CD4-positive, alpha-beta T cell (primary cell): Measurements from ENCODE around the gene VEGFA. TPM values are rescaled to one million over a fixed set of nuclear protein-coding genes. Genes with fewer than 3 reads are reported as not detected.

Experiments used
- ATAC-seq: fragments of 200-7000 bp; cut with Tn5 transposase; one replicate; pipeline ENCODE4 v1.10.0; 2022; ENCODE audit warnings: mild to moderate bottlenecking; ENCODE audit not compliant: poor library complexity
- CTCF ChIA-PET: fragments of 350-600 bp; sonication (Branson Sonifier 250); formaldehyde crosslinking; loops from one replicate; lab custom pipeline; 2021; ENCODE audit warnings: antibody characterized with exemption, inconsistent platforms; lab: Charles Lee
- POLR2A ChIA-PET: fragments of 350-600 bp; sonication (Branson Sonifier 250); formaldehyde crosslinking; loops from one replicate; lab custom pipeline; 2021; ENCODE audit warnings: antibody characterized with exemption, inconsistent platforms; lab: Charles Lee
- DNase-seq, 14 experiments: peaks; one replicate each; pipeline ENCODE4 v3.0.0-alpha.2; 2013 to 2020; ENCODE audit warnings: mixed read lengths in 2 of 14
- H3K27ac ChIP-seq, 2 donors: one replicate each; pipeline versions ENCODE4 v1.5.1 to v1.7.0; 2013; ENCODE audit warnings: low read length in 2 of 2, low read depth in 1 of 2, mild to moderate bottlenecking in 1 of 2
- H3K27me3 ChIP-seq, 2 experiments: 1 replicate in 1 of 2; 2 replicates in 1 of 2; pipeline versions ENCODE4 v1.6.1 to v1.7.0; 2013; ENCODE audit warnings: low read length in 2 of 2, control low read depth in 1 of 2, mild to moderate bottlenecking in 1 of 2, moderate library complexity in 1 of 2; ENCODE audit not compliant: insufficient read depth in 2 of 2, control insufficient read depth in 1 of 2
- H3K36me3 ChIP-seq: one replicate; pipeline ENCODE4 v1.6.1; 2013; ENCODE audit warnings: low read length, control low read depth; ENCODE audit not compliant: insufficient read depth
- H3K4me1 ChIP-seq: one replicate; pipeline ENCODE4 v1.6.1; 2013; ENCODE audit warnings: low read length, control low read depth; ENCODE audit not compliant: insufficient read depth
- H3K4me3 ChIP-seq: one replicate; pipeline ENCODE4 v1.5.1; 2013; ENCODE audit warnings: mild to moderate bottlenecking, low read length, moderate library complexity
- H3K9me3 ChIP-seq, 2 experiments: 1 replicate in 1 of 2; 2 replicates in 1 of 2; pipeline versions ENCODE4 v1.6.1 to v1.7.0; 2013; ENCODE audit warnings: low read length in 2 of 2, mild to moderate bottlenecking in 2 of 2, control low read depth in 1 of 2, moderate library complexity in 1 of 2; ENCODE audit not compliant: control insufficient read depth in 1 of 2, insufficient read depth in 1 of 2
- H3K27ac Mint-ChIP-seq: one replicate; pipeline ENCODE4 v1.8.0; 2020; ENCODE audit warnings: mixed read lengths
- H3K27me3 Mint-ChIP-seq: one replicate; pipeline ENCODE4 v1.8.0; 2021; ENCODE audit warnings: mixed read lengths
- H3K36me3 Mint-ChIP-seq: one replicate; pipeline ENCODE4 v1.8.0; 2021; ENCODE audit warnings: low read depth, mixed read lengths
- H3K4me1 Mint-ChIP-seq: one replicate; pipeline ENCODE4 v1.8.0; 2021; ENCODE audit warnings: low read depth, mixed read lengths
- H3K4me3 Mint-ChIP-seq: one replicate; pipeline ENCODE4 v1.8.0; 2020; ENCODE audit warnings: mild to moderate bottlenecking, mixed read lengths
- H3K9me3 Mint-ChIP-seq: one replicate; pipeline ENCODE4 v1.8.0; 2020; ENCODE audit warnings: mixed read lengths
- intact Hi-C, 2 experiments: fragments of 100-400 bp; cut with DNase I in 1 of 2; cut with micrococcal nuclease in 1 of 2; formaldehyde crosslinking; loops; one replicate each; pipeline versions ENCODE4 v1.15.1 to v1.9.0; 2023 to 2025; cut with DNase I, micrococcal nuclease
- total RNA-seq, 174 experiments: library from RNA in 2 of 174; stranded (reverse) in 2 of 174; gene quantifications; one replicate each; pipeline ENCODE4 v1.2.3 and lab custom pipeline; 2021 to 2026
- TF ChIP-seq, protein P1 (sequence below): fragments of 200-600 bp; IDR thresholded peaks from one replicate; pipeline ENCODE4 v1.8.0; 2022; ENCODE audit warnings: antibody characterized with exemption, mild to moderate bottlenecking

Gene VEGFA
- total RNA-seq, 2 experiments from 2014 or later: 3.5 to 3.7 TPM

DNA sequence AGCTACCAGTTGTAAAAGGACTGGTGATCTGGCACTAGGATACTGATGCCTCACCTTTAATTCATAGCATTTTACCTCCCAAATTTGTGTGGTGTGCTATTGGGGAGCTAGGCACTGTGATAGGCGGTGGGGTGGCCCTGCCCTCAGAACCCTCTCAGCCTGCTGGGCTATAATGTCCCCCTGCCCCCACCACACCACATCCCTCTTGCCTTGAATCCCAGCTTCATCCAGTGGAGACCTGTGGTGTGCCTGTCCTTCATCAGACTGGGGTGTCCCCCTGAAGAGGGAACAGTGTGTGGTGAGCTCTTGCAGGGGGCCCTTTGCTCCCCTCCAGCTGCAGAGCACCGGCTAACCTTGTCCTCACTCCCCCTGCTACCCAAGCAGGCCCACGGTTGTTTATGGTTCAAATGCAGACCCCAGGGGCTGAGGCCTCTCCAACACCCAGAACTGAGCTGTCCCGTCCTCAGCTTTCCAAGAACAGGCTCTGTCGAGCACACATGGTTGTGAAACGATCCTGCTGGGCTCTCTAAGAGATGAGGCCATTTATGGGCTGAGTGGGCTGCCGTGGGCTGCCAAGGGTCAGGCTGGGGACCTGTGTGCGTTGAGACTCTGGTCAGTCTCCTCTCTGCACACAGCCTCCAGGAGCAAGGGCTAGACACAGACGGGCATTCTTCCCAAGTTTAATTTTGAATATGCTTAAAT is 26.9 kb upstream of the VEGFA start:
- peaks cover 6% of the 10 kb centered on the region for H3K27me3 Mint-ChIP-seq
- intact Hi-C loops: no loop called here
- no peaks in the 10 kb centered on the region for H3K4me1 Mint-ChIP-seq
- Histone ChIP-seq H3K36me3 (no peaks in the 10 kb centered on the region), H3K4me3 (no peak overlapping the region), H3K9me3 (no peaks in the 10 kb centered on the region), H3K4me1 (no peaks in the 10 kb centered on the region), H3K27ac (no peak overlapping the region), H3K27me3 (no peaks in the 10 kb centered on the region)
- no peak overlapping the region for H3K4me3 Mint-ChIP-seq
- POLR2A ChIA-PET: no interaction called here
- H3K9me3 Mint-ChIP-seq: no peaks in the 10 kb centered on the region
- no peak overlapping the region for H3K27ac Mint-ChIP-seq
- CTCF ChIA-PET: interaction anchor here (0.9 kb wide), 1 partner anchor 32 kb away, joined by 3 read pairs; no protein-coding TSS in a partner anchor
- ATAC-seq (no peak), DNase-seq (no peak)
- TF ChIP-seq, protein P1, sequence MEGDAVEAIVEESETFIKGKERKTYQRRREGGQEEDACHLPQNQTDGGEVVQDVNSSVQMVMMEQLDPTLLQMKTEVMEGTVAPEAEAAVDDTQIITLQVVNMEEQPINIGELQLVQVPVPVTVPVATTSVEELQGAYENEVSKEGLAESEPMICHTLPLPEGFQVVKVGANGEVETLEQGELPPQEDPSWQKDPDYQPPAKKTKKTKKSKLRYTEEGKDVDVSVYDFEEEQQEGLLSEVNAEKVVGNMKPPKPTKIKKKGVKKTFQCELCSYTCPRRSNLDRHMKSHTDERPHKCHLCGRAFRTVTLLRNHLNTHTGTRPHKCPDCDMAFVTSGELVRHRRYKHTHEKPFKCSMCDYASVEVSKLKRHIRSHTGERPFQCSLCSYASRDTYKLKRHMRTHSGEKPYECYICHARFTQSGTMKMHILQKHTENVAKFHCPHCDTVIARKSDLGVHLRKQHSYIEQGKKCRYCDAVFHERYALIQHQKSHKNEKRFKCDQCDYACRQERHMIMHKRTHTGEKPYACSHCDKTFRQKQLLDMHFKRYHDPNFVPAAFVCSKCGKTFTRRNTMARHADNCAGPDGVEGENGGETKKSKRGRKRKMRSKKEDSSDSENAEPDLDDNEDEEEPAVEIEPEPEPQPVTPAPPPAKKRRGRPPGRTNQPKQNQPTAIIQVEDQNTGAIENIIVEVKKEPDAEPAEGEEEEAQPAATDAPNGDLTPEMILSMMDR: no peak
- H3K36me3 Mint-ChIP-seq: no peaks in the 10 kb centered on the region

DNA sequence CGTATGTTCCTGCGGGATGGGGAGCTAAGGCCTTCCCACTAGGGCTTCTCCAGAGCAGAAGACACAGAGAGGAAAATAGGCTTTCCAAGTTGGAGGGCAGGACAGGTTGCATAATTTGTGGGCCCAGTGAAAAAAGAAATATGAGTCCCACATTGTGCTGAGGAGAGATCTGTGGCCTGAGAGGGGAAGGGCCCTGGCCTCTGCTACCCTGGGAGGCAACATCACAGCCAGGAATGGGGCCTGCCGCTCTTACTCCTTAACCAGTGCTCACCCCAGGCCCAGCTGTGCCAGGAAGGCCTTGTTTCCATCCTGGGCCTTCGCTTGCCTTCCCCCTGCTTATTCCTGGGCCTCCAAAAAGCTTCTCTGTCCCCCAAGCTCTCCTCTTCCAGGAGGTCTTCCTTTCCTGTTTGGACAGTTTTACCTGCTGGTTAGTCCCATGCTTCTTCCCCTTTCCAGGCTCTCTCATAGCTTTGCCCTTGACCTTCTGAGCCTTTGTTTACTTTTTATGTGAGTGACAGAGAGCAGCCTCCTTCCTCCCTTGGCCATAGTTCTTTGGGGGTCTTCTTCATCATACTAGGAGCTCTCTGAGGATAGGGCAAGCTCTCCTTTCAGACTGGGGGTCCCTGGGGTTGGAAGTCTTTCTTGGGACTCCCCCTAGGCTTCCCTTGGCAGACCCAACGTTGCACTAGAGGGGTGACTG is 26.2 kb upstream of the VEGFA start:
- Histone ChIP-seq H3K4me3 (no peak overlapping the region), H3K36me3 (no peaks in the 10 kb centered on the region), H3K9me3 (no peaks in the 10 kb centered on the region), H3K27me3 (no peaks in the 10 kb centered on the region), H3K27ac (no peak overlapping the region), H3K4me1 (no peaks in the 10 kb centered on the region)
- Mint-ChIP-seq H3K9me3 (no peaks in the 10 kb centered on the region), H3K36me3 (no peaks in the 10 kb centered on the region), H3K4me1 (no peaks in the 10 kb centered on the region), H3K27me3 (peaks cover 6% of the 10 kb centered on the region), H3K27ac (no peak overlapping the region), H3K4me3 (no peak overlapping the region)
- TF ChIP-seq, protein P1: no peak
- intact Hi-C loops: no loop called here
- ChIA-PET CTCF (interaction anchor here (0.9 kb wide), 1 partner anchor 31 kb away, joined by 3 read pairs; no protein-coding TSS in a partner anchor), POLR2A (no interaction called here)
- ATAC-seq (no peak), DNase-seq (no peak)

DNA sequence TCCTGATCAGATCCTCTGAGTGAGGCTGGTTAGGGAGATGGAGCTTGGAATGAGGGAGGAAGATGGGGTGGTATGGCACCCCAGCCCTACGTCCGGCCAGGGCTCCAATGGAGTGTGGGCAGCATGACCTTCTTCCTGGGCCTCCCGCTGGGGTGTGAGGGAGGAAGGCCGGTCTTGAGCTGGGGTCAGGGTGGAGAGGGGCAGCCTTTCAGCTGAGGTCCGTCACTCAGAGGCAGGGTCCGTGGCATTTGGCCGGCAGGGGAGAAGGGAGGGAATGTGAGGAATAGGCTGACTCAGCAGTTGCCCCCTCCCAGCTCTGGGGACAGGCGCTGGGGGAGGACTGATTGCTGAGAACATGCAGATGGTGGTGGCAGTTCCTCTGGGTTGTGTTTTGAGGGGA is 25.5 kb upstream of the VEGFA start:
- H3K9me3 ChIP-seq: no peaks in the 10 kb centered on the region

More for the DNA sequence above, 25.5 kb upstream of the VEGFA start:
- CTCF ChIA-PET: no interaction called here
- intact Hi-C loops: no loop called here
- Mint-ChIP-seq H3K4me1 (no peaks in the 10 kb centered on the region), H3K27me3 (peaks cover 6% of the 10 kb centered on the region), H3K4me3 (no peak overlapping the region), H3K27ac (no peak overlapping the region), H3K9me3 (no peaks in the 10 kb centered on the region), H3K36me3 (no peaks in the 10 kb centered on the region)
- TF ChIP-seq, protein P1: no peak
- no peaks in the 10 kb centered on the region for H3K36me3 ChIP-seq
- no peak for DNase-seq
- no peaks in the 10 kb centered on the region for H3K4me1 ChIP-seq
- H3K4me3 ChIP-seq: no peak overlapping the region
- ATAC-seq: no peak
- H3K27ac ChIP-seq: no peak overlapping the region
- H3K27me3 ChIP-seq: no peaks in the 10 kb centered on the region
- POLR2A ChIA-PET: interaction anchor here (0.6 kb wide), 1 partner anchor 603 kb away, joined by 3 read pairs; no protein-coding TSS in a partner anchor
